Brain microvascular endothelial cell (primary cell): Measurements from ENCODE around the gene ZNF841.
"Not testable (repeated sequence)": the region's sequence is repeated elsewhere in the genome, so short reads cannot be mapped to it uniquely, and the experiment has no call there.

Source experiments
- DNase-seq: peaks from one replicate; pipeline ENCODE4 v3.0.0-alpha.2; 2020
- H3K27ac ChIP-seq: fragments of 250-450 bp; sonication (Bioruptor Pico); 2 replicates; pipeline ENCODE4 v1.5.1; 2020; ENCODE audit warnings: mild to moderate bottlenecking, moderate library complexity
- H3K27me3 ChIP-seq: fragments of 250-450 bp; sonication (Bioruptor Pico); replicated peaks from 2 replicates; pipeline ENCODE4 v1.5.1; 2020; ENCODE audit warnings: mild to moderate bottlenecking
- H3K36me3 ChIP-seq: fragments of 250-450 bp; sonication (Bioruptor Pico); replicated peaks from 2 replicates; pipeline ENCODE4 v1.5.1; 2020; ENCODE audit warnings: mild to moderate bottlenecking
- H3K4me3 ChIP-seq: 2 replicates; pipeline ENCODE4 v1.5.1; 2011; ENCODE audit warnings: low read depth, mild to moderate bottlenecking, control low read depth, low read length, moderate library complexity
- in situ Hi-C: cut with HindIII; loops from 2 replicates; pipeline ENCODE4 v1.10.0; 2017; ENCODE audit warnings: low sequenced_read_pairs, low pct_ligation_motif_present
- TF ChIP-seq, protein P1 (sequence below): IDR thresholded peaks from 2 replicates; pipeline ENCODE4 v1.5.1; 2011; ENCODE audit warnings: low read depth, mild to moderate bottlenecking, moderate library complexity, low read length, control low read depth, inconsistent platforms; ENCODE audit errors: missing control alignments

ZNF841 gene

GRCh38 chr19:52086481-52086880 lies 9.1 kb downstream of the ZNF841 start:
- DNase-seq = peak; percentile 12
- H3K27ac ChIP-seq = no peak overlapping the region
- H3K4me3 ChIP-seq = no peak overlapping the region
- in situ Hi-C loops = no loop called here
- no peaks in the 10 kb centered on the region for H3K27me3 ChIP-seq
- H3K36me3 ChIP-seq = peaks cover 55% of the 10 kb centered on the region
- TF ChIP-seq, protein P1, sequence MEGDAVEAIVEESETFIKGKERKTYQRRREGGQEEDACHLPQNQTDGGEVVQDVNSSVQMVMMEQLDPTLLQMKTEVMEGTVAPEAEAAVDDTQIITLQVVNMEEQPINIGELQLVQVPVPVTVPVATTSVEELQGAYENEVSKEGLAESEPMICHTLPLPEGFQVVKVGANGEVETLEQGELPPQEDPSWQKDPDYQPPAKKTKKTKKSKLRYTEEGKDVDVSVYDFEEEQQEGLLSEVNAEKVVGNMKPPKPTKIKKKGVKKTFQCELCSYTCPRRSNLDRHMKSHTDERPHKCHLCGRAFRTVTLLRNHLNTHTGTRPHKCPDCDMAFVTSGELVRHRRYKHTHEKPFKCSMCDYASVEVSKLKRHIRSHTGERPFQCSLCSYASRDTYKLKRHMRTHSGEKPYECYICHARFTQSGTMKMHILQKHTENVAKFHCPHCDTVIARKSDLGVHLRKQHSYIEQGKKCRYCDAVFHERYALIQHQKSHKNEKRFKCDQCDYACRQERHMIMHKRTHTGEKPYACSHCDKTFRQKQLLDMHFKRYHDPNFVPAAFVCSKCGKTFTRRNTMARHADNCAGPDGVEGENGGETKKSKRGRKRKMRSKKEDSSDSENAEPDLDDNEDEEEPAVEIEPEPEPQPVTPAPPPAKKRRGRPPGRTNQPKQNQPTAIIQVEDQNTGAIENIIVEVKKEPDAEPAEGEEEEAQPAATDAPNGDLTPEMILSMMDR = no peak

GRCh38 chr19:52070496-52070895 lies 25.1 kb downstream of the ZNF841 start:
- in situ Hi-C loops = no loop called here
- Histone ChIP-seq H3K36me3 (peaks cover 72% of the 10 kb centered on the region), H3K27ac (peak overlapping the region; percentile 85), H3K27me3 (no peaks in the 10 kb centered on the region), H3K4me3 (no peak overlapping the region)
- DNase-seq = peak; percentile 93
- TF ChIP-seq, protein P1 = no peak

DNA sequence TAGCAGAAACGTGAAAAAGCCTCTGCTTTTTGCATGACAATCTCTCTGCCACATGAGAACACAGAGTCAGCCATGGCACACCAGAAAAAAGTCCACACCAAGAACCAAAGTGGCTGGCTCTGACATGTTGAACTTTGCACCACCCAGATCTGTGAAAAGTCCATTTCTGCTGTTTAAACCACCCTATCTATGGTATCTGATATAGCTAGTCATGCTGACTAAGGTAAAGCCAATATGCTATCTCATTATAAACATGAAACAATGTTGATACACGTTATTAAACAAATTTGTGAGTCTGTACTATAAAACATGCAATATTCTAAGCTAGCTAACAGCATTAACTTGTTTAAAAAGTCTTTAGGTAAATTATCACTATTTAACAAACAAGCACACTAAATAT lies 25.9 kb downstream of the ZNF841 start:
- Histone ChIP-seq H3K36me3 (peaks cover 72% of the 10 kb centered on the region), H3K27me3 (no peaks in the 10 kb centered on the region), H3K27ac (peak overlapping the region; percentile 85), H3K4me3 (no peak overlapping the region)
- TF ChIP-seq, protein P1 = no peak
- no peak for DNase-seq
- in situ Hi-C loops = no loop called here

GRCh38 chr19:52066258-52066863 lies 29.2 kb downstream of the ZNF841 start:
- in situ Hi-C loops = no loop called here
- no peak overlapping the region for H3K4me3 ChIP-seq
- peaks cover 81% of the 10 kb centered on the region for H3K36me3 ChIP-seq
- DNase-seq = no peak
- no peak overlapping the region for H3K27ac ChIP-seq
- TF ChIP-seq, protein P1 = no peak
- no peaks in the 10 kb centered on the region for H3K27me3 ChIP-seq

DNA sequence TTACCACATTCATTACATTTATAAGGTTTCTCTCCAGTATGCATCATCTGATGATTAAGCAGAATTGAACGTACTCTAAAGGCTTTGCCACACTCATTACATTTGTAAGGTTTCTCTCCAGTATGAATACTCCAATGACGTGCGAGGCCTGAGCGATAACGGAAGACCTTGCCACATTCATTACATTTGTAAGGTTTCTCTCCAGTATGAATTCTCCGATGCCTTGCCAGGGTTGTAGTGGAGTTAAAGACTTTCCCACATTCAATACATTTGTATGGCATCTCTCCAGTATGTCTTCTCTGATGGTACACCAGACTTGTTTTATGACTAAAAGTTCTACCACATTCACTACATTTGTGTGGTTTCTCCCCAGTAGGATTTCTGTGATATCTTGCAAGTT lies 30.2 kb downstream of the ZNF841 start:
- in situ Hi-C loops = no loop called here
- Histone ChIP-seq H3K27ac (no peak overlapping the region), H3K27me3 (no peaks in the 10 kb centered on the region), H3K36me3 (peaks cover 78% of the 10 kb centered on the region), H3K4me3 (no peak overlapping the region)
- TF ChIP-seq, protein P1 = no peak
- DNase-seq = no peak

DNA sequence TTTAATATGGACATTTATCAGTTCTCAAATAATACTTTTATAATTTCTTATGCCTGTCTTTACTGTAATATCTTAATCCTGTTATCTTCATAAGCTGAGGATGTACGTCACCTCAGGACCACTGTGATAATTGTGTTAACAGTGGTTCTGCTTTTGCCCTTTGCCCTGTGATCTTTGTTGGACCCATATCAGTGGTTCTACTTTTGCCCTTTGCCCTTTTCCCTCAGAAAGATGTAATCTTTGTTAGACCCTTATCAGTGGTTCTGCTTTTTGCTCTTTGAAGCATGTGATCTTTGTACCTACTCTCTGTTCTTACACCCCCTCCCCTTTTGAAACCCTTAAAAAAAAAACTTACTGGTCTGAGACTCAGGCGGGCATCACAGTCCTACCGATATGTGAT lies 39.1 kb downstream of the ZNF841 start:
- H3K36me3 ChIP-seq, H3K27me3 ChIP-seq, DNase-seq, H3K27ac ChIP-seq, H3K4me3 ChIP-seq, in situ Hi-C loops: not testable (repeated sequence)

- not testable (repeated sequence) for DNase-seq
These were observed 43.8 kb downstream of the ZNF841 start for GRCh38 chr19:52051736-52052135.

More at GRCh38 chr19:52051736-52052135, 43.8 kb downstream of the ZNF841 start:
- H3K27me3 ChIP-seq, in situ Hi-C loops, H3K4me3 ChIP-seq, H3K36me3 ChIP-seq, H3K27ac ChIP-seq: not testable (repeated sequence)
